H9 (cell line): Measurements from ENCODE around the gene SFMBT2. TPM values are rescaled to one million over a fixed set of nuclear protein-coding genes. Genes with fewer than 3 reads are reported as not detected.
"Not testable (repeated sequence)": the region's sequence is repeated elsewhere in the genome, so short reads cannot be mapped to it uniquely, and the experiment has no call there.

ENCODE experiments used
- DNase-seq: peaks from one replicate; pipeline ENCODE4 v3.0.0-alpha.2; 2017
- H2AFZ ChIP-seq: one replicate; pipeline ENCODE4 v1.6.1; 2013; ENCODE audit warnings: mild to moderate bottlenecking, low read length, control low read depth, moderate library complexity
- H2AK5ac ChIP-seq: 2 replicates; pipeline ENCODE4 v1.6.1; 2013; ENCODE audit warnings: low read length, control low read depth, mixed read lengths; ENCODE audit not compliant: insufficient read length
- H2BK120ac ChIP-seq: one replicate; pipeline ENCODE4 v1.6.1; 2013; ENCODE audit warnings: low read depth, mild to moderate bottlenecking, low read length, control low read depth, inconsistent platforms; ENCODE audit not compliant: poor library complexity, severe bottlenecking
- H2BK12ac ChIP-seq: 2 replicates; pipeline ENCODE4 v1.6.1; 2013; ENCODE audit warnings: low read length, control low read depth, mixed read lengths, low read depth; ENCODE audit not compliant: insufficient read length
- H2BK15ac ChIP-seq: 2 replicates; pipeline ENCODE4 v1.6.1; 2013; ENCODE audit warnings: low read depth, low read length, control low read depth
- H2BK20ac ChIP-seq: one replicate; pipeline ENCODE4 v1.6.1; 2013; ENCODE audit warnings: low read depth, mild to moderate bottlenecking, low read length, control low read depth, inconsistent platforms; ENCODE audit not compliant: poor library complexity, severe bottlenecking
- H2BK5ac ChIP-seq: 2 replicates; pipeline ENCODE4 v1.6.1; 2013; ENCODE audit warnings: low read length, control low read depth, mixed read lengths; ENCODE audit not compliant: insufficient read length
- H3K14ac ChIP-seq: 2 replicates; pipeline ENCODE4 v1.6.1; 2013; ENCODE audit warnings: low read length, control low read depth; ENCODE audit not compliant: insufficient read depth
- H3K18ac ChIP-seq: 2 replicates; pipeline ENCODE4 v1.6.1; 2013; ENCODE audit warnings: low read depth, mild to moderate bottlenecking, mixed read lengths, low read length, control low read depth; ENCODE audit not compliant: insufficient read length
- H3K23ac ChIP-seq: 2 replicates; pipeline ENCODE4 v1.6.1; 2013; ENCODE audit warnings: low read length, control low read depth, mixed read lengths, low read depth; ENCODE audit not compliant: insufficient read length
- H3K23me2 ChIP-seq: 2 replicates; pipeline ENCODE4 v1.6.1; 2013; ENCODE audit warnings: low read depth, mild to moderate bottlenecking, mixed read lengths, low read length, control low read depth; ENCODE audit not compliant: insufficient read length, poor library complexity, severe bottlenecking
- H3K27ac ChIP-seq: 2 replicates; pipeline ENCODE4 v1.5.1; 2013; ENCODE audit warnings: low read length, control low read depth, mixed read lengths, low read depth; ENCODE audit not compliant: insufficient read length
- H3K27me3 ChIP-seq: 2 replicates; pipeline ENCODE4 v1.6.1; 2013; ENCODE audit warnings: low read length, control low read depth, inconsistent platforms; ENCODE audit not compliant: insufficient read depth
- H3K4ac ChIP-seq: 2 replicates; pipeline ENCODE4 v1.6.1; 2013; ENCODE audit warnings: low read depth, mild to moderate bottlenecking, control low read depth, inconsistent platforms, low read length, moderate library complexity
- H3K4me1 ChIP-seq: 2 replicates; pipeline ENCODE4 v1.6.1; 2013; ENCODE audit warnings: low read length, control low read depth, inconsistent platforms; ENCODE audit not compliant: insufficient read depth
- H3K4me2 ChIP-seq: 2 replicates; pipeline ENCODE4 v1.6.1; 2013; ENCODE audit warnings: low read length, control low read depth, mixed read lengths; ENCODE audit not compliant: insufficient read length, insufficient read depth
- H3K56ac ChIP-seq: 2 replicates; pipeline ENCODE4 v1.6.1; 2013; ENCODE audit warnings: low read depth, mild to moderate bottlenecking, mixed read lengths, low read length, control low read depth; ENCODE audit not compliant: insufficient read length
- H3K79me1 ChIP-seq: 2 replicates; pipeline ENCODE4 v1.6.1; 2013; ENCODE audit warnings: low read depth, mild to moderate bottlenecking, moderate library complexity, low read length, control low read depth, inconsistent platforms; ENCODE audit not compliant: insufficient read depth, poor library complexity, severe bottlenecking
- H3K79me2 ChIP-seq: 2 replicates; pipeline ENCODE4 v1.6.1; 2013; ENCODE audit warnings: low read length, control low read depth, inconsistent platforms; ENCODE audit not compliant: insufficient read depth
- H3K9ac ChIP-seq: 2 replicates; pipeline ENCODE4 v1.6.1; 2013; ENCODE audit warnings: low read length, control low read depth, mixed read lengths; ENCODE audit not compliant: insufficient read length; ENCODE audit errors: extremely low read depth
- H3K9me3 ChIP-seq: one replicate; pipeline ENCODE4 v1.6.1; 2013; ENCODE audit warnings: low read depth, low read length, inconsistent platforms; ENCODE audit not compliant: control insufficient read depth
- H3T11ph ChIP-seq: one replicate; pipeline ENCODE4 v1.6.1; 2013; ENCODE audit warnings: mild to moderate bottlenecking, low read length, control low read depth, inconsistent platforms
- H4K20me1 ChIP-seq: one replicate; pipeline ENCODE4 v1.6.1; 2013; ENCODE audit not compliant: control insufficient read depth, insufficient read length, insufficient read depth
- H4K5ac ChIP-seq: 2 replicates; pipeline ENCODE4 v1.6.1; 2013; ENCODE audit warnings: low read depth, mild to moderate bottlenecking, mixed read lengths, low read length, control low read depth; ENCODE audit not compliant: insufficient read length
- H4K8ac ChIP-seq: replicated peaks from 2 replicates; pipeline ENCODE4 v1.6.1; 2013; ENCODE audit warnings: low read length, control low read depth, mixed read lengths, low read depth; ENCODE audit not compliant: insufficient read length
- H4K91ac ChIP-seq: 2 replicates; pipeline ENCODE4 v1.6.1; 2013; ENCODE audit warnings: low read depth, mild to moderate bottlenecking, moderate library complexity, mixed read lengths, low read length, control low read depth; ENCODE audit not compliant: insufficient read length
- H3K27ac Mint-ChIP-seq, 3 experiments: 2 replicates in 2 of 3; 3 replicates in 1 of 3; pipeline ENCODE4 v1.8.0; 2020 to 2021; ENCODE audit warnings: mixed read lengths in 3 of 3, mild to moderate bottlenecking in 1 of 3, moderate library complexity in 1 of 3
- H3K27me3 Mint-ChIP-seq: 2 replicates; pipeline ENCODE4 v1.8.0; 2021; ENCODE audit warnings: low read depth, mild to moderate bottlenecking, moderate library complexity, mixed read lengths
- H3K36me3 Mint-ChIP-seq, 3 experiments: 2 replicates in 2 of 3; 3 replicates in 1 of 3; pipeline ENCODE4 v1.8.0; 2020 to 2021; ENCODE audit warnings: low read depth in 3 of 3, mixed read lengths in 3 of 3; ENCODE audit not compliant: insufficient read depth in 1 of 3
- H3K4me1 Mint-ChIP-seq, 2 experiments: 2 replicates each; pipeline ENCODE4 v1.8.0; 2020; ENCODE audit warnings: mixed read lengths in 2 of 2
- H3K4me3 Mint-ChIP-seq, 2 experiments: 2 replicates in 1 of 2; 3 replicates in 1 of 2; pipeline ENCODE4 v1.8.0; 2020 to 2021; ENCODE audit warnings: mild to moderate bottlenecking in 2 of 2, mixed read lengths in 2 of 2, moderate library complexity in 1 of 2
- H3K9me3 Mint-ChIP-seq, 2 experiments: 2 replicates in 1 of 2; 3 replicates in 1 of 2; pipeline ENCODE4 v1.8.0; 2020; ENCODE audit warnings: mild to moderate bottlenecking in 2 of 2, mixed read lengths in 2 of 2, moderate library complexity in 1 of 2
- WGBS: extraction: QIAGEN DNeasy Blood & Tissue Kit; methylation state at CpG from one replicate; pipeline ENCODE4 v1.1.7; 2013; ENCODE audit warnings: missing lambda C conversion rate, low lambda C conversion rate, mixed read lengths; ENCODE audit not compliant: insufficient read length; ENCODE audit errors: extremely low coverage; 5-methylcytosine and 5-hydroxymethylcytosine counted together
- total RNA-seq: library from RNA; stranded (reverse); gene quantifications from 2 replicates; pipeline ENCODE4 v1.2.1, GENCODE V29; 2021
- TF ChIP-seq, protein P1 (sequence below): fragments of 200-600 bp; sonication (generic); conservative IDR thresholded peaks from 3 replicates; pipeline ENCODE4 v1.8.0; 2021; ENCODE audit warnings: antibody characterized with exemption, mild to moderate bottlenecking

SFMBT2 gene
- total RNA-seq, 1 experiment from 2014 or later = 5.3 TPM

- Histone ChIP-seq H4K20me1 (no peaks in the 10 kb centered on the region), H3K27ac (no peak overlapping the region), H3K79me2 (no peaks in the 10 kb centered on the region), H3K4ac (no peak overlapping the region), H3K79me1 (no peaks in the 10 kb centered on the region), H3K14ac (no peak overlapping the region), H3K18ac (no peak overlapping the region), H3K23me2 (no peaks in the 10 kb centered on the region), H2AK5ac (no peak overlapping the region), H3K9me3 (no peaks in the 10 kb centered on the region), H3K23ac (no peak overlapping the region), H4K91ac (no peak overlapping the region), H3K27me3 (no peaks in the 10 kb centered on the region), H2BK15ac (no peak overlapping the region; the same call in 1 of the 2 replicates), H3K4me2 (no peak overlapping the region), H2BK120ac (no peak overlapping the region), H3T11ph (no peak overlapping the region), H4K5ac (no peak overlapping the region), H2BK5ac (no peak overlapping the region), H3K9ac (no peak overlapping the region), H3K56ac (no peak overlapping the region), H2BK12ac (no peak overlapping the region), H2BK20ac (no peak overlapping the region), H4K8ac (no peak overlapping the region), H3K4me1 (no peaks in the 10 kb centered on the region), H2AFZ (no peak overlapping the region)
- WGBS = no CpG with 5 or more reads among the region's 14 CpGs
- Mint-ChIP-seq H3K4me3 (no peak overlapping the region), H3K27ac (no peak overlapping the region), H3K9me3 (no peaks in the 10 kb centered on the region), H3K27me3 (no peaks in the 10 kb centered on the region), H3K36me3 (peaks cover 0 to 7% (median 0%) of the 10 kb centered on the region in 3 experiments; a peak in 2 of 7 replicates), H3K4me1 (peaks cover 7 to 16% of the 10 kb centered on the region in 2 experiments)
- TF ChIP-seq, protein P1, sequence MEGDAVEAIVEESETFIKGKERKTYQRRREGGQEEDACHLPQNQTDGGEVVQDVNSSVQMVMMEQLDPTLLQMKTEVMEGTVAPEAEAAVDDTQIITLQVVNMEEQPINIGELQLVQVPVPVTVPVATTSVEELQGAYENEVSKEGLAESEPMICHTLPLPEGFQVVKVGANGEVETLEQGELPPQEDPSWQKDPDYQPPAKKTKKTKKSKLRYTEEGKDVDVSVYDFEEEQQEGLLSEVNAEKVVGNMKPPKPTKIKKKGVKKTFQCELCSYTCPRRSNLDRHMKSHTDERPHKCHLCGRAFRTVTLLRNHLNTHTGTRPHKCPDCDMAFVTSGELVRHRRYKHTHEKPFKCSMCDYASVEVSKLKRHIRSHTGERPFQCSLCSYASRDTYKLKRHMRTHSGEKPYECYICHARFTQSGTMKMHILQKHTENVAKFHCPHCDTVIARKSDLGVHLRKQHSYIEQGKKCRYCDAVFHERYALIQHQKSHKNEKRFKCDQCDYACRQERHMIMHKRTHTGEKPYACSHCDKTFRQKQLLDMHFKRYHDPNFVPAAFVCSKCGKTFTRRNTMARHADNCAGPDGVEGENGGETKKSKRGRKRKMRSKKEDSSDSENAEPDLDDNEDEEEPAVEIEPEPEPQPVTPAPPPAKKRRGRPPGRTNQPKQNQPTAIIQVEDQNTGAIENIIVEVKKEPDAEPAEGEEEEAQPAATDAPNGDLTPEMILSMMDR = no peak
- no peak for DNase-seq
Observed at GRCh38 chr10:7184660-7185366, 226.0 kb downstream of the SFMBT2 start.

DNA sequence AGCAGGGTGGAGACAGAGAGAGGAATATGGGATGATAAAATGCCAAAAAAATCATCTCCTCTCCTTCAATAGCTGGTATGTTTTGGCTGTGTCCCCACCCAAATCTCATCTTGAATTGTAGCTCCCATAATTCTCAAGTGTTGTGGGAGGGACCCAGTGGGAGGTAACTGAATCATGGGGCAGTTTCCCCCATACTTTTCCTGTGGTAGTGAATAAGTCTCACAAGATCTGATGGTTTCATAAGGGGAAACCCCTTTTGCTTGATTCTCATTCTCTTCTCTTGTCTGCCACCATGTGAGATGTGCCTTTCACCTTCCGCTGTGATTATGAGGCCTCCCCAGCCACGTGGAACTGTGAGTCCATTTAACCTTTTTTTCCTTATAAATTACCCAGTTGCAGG lies 226.7 kb downstream of the SFMBT2 start:
- no CpG with 5 or more reads among the region's 2 CpGs for WGBS
- not testable (repeated sequence) for H3T11ph ChIP-seq, H3K79me2 ChIP-seq

More for the DNA sequence above, 226.7 kb downstream of the SFMBT2 start:
- H2AK5ac ChIP-seq, H4K5ac ChIP-seq, H3K27me3 ChIP-seq, H3K4me3 Mint-ChIP-seq, H2BK120ac ChIP-seq, DNase-seq, H3K56ac ChIP-seq, H4K91ac ChIP-seq, H3K4me2 ChIP-seq, H2BK12ac ChIP-seq, H2AFZ ChIP-seq, H3K9ac ChIP-seq, H3K4ac ChIP-seq, H3K9me3 Mint-ChIP-seq, H3K79me1 ChIP-seq, H2BK5ac ChIP-seq, H2BK20ac ChIP-seq, H3K27me3 Mint-ChIP-seq, H4K20me1 ChIP-seq, H3K23me2 ChIP-seq, H3K14ac ChIP-seq, H3K9me3 ChIP-seq, H3K4me1 ChIP-seq, H2BK15ac ChIP-seq, H3K27ac ChIP-seq, H4K8ac ChIP-seq, H3K18ac ChIP-seq, H3K36me3 Mint-ChIP-seq, H3K23ac ChIP-seq: not testable (repeated sequence)
- Mint-ChIP-seq H3K27ac (peak overlapping the region in 1 of 3 experiments; percentile 53; a peak in 1 of 7 replicates), H3K4me1 (peaks cover 7 to 12% of the 10 kb centered on the region in 2 experiments)
